ENCODE measurements around the gene COX7A2.

Gene COX7A2

DNA sequence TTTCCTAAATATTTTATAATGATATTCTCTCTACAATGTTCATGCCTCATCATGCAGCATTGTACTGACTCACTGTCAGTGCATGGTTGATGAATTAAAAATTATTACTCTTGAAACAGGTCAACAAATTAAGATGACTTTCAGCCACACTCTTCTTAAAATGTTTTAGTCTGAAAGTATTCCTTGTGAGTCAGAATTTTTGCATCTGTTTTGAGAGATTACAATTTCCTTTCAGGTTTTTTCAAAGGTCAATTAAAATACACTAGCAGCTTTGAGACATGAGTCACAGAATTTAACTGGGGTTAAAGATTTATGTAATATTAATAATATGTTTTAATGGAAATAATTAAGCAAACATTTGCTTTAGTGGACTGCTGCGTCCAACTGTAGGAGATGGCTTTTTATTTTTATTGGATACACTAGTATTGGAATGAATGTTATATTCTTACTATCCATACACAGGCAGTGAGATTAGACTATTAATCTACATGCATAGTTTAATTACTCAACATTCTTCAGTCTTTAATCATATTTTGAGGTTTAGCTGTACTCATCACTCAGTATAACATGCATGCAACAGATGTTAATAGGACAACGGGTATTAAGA, 47.4 kb downstream of the COX7A2 start:
- DNase-seq, result no peak

- no peak for DNase-seq
Measured at GRCh38 chr6:75188221-75188925, 55.2 kb downstream of the COX7A2 start.

Measured in cerebellar nuclear complex (tissue), 1 donor.